Smooth muscle cell (in vitro differentiated cells): ENCODE results near the gene LGALS9. TPM values are rescaled to one million over a fixed set of nuclear protein-coding genes. Genes with fewer than 3 reads are reported as not detected.
A peak's percentile ranks its signal among the peaks of the same experiment; 100 is the strongest.

ENCODE experiments used
- DNase-seq: peaks from one replicate; lab custom pipeline; 2025; ENCODE audit not compliant: unreplicated experiment; lab: John Stamatoyannopoulos, UW
- H2AFZ ChIP-seq: fragments of 200-600 bp; sonication (generic); 2 replicates; pipeline ENCODE4 v1.6.0; 2016; ENCODE audit warnings: antibody characterized with exemption, low read depth, mild to moderate bottlenecking
- H3F3A ChIP-seq: fragments of 200-600 bp; sonication (generic); 2 replicates; pipeline ENCODE4 v1.6.0; 2017; ENCODE audit warnings: antibody characterized with exemption, low read depth
- H3K27ac ChIP-seq: fragments of 200-600 bp; sonication (generic); 2 replicates; pipeline ENCODE4 v1.5.1; 2016; ENCODE audit warnings: low read depth, mild to moderate bottlenecking
- H3K27me3 ChIP-seq: fragments of 200-600 bp; sonication (generic); 2 replicates; pipeline ENCODE4 v1.6.1; 2016; ENCODE audit warnings: low read depth, mild to moderate bottlenecking
- H3K36me3 ChIP-seq: fragments of 200-600 bp; sonication (generic); 2 replicates; pipeline ENCODE4 v1.5.1; 2016; ENCODE audit warnings: low read depth
- H3K4me1 ChIP-seq: fragments of 200-600 bp; sonication (generic); 2 replicates; pipeline ENCODE4 v1.5.1; 2016; ENCODE audit warnings: low read depth
- H3K4me2 ChIP-seq: fragments of 200-600 bp; sonication (generic); 2 replicates; pipeline ENCODE4 v1.6.0; 2016; ENCODE audit warnings: mild to moderate bottlenecking
- H3K4me3 ChIP-seq: fragments of 200-600 bp; sonication (generic); 2 replicates; pipeline ENCODE4 v1.5.1; 2016; ENCODE audit warnings: mild to moderate bottlenecking
- H3K79me2 ChIP-seq: fragments of 200-600 bp; sonication (generic); 2 replicates; pipeline ENCODE4 v1.6.0; 2016; ENCODE audit warnings: low read depth, mild to moderate bottlenecking
- H3K9ac ChIP-seq: fragments of 200-600 bp; sonication (generic); 2 replicates; pipeline ENCODE4 v1.6.0; 2016; ENCODE audit warnings: low read depth
- H3K9me3 ChIP-seq: fragments of 200-600 bp; sonication (generic); replicated peaks from 2 replicates; pipeline ENCODE4 v1.5.1; 2016; ENCODE audit warnings: low read depth
- H4K20me1 ChIP-seq: fragments of 200-600 bp; sonication (generic); 2 replicates; pipeline ENCODE4 v1.6.0; 2016; ENCODE audit warnings: low read depth
- whole genome bisulfite sequencing: methylation state at CpG from one replicate; pipeline ENCODE4 v1.1.7; 2016; ENCODE audit warnings: low lambda C conversion rate; 5-methylcytosine and 5-hydroxymethylcytosine counted together
- polyA plus RNA-seq: library from polyadenylated mRNA; unstranded; fragments of >200 nt; fragmentation: Nextera tagmentation; extraction: Ambion mirVana; gene quantifications from 2 replicates; pipeline ENCODE4 v1.2.1, GENCODE V29; 2016
- total RNA-seq: library from RNA; depleted of rRNA; stranded (reverse); fragments of >200 nt; gene quantifications from 2 replicates; pipeline ENCODE4 v1.2.3, GENCODE V29; 2014
- TF ChIP-seq, protein P1 (sequence below): fragments of 200-600 bp; sonication (generic); IDR thresholded peaks from 2 replicates; pipeline ENCODE4 v1.5.1; 2017; ENCODE audit warnings: borderline replicate concordance, mild to moderate bottlenecking, antibody characterized with exemption; ENCODE audit not compliant: insufficient read depth, poor library complexity, severe bottlenecking

LGALS9 gene
- total and polyA plus RNA-seq, 2 experiments from 2014 or later, result 5.8 to 9.7 TPM

DNA sequence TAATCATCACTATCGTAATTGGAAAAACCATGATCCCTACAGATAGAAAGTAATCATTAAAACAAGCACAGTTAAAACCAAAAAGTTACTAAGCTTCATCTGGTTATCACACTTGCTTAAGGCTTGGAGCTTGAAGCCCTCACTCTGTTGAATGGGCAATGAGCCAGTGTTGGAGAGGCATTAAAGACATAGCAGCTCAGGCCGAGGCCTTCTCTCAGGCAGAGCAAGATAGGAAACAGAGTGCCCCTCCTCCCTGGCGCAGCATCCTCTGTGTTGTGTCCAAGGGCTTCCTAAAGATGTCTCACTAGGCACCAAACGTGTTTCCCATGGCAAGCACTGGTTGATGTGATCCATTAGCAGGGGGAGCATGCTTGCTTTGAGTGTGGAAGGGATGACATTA, 34.9 kb upstream of the LGALS9 start:
- H3K9ac ChIP-seq, result no peak overlapping the region
- H3K79me2 ChIP-seq, result no peaks in the 10 kb centered on the region
- peaks cover 11% of the 10 kb centered on the region for H3F3A ChIP-seq
- H2AFZ ChIP-seq, result no peak overlapping the region
- DNase-seq, result no peak
- H3K4me2 ChIP-seq, result no peak overlapping the region
- H3K4me3 ChIP-seq, result no peak overlapping the region
- H3K36me3 ChIP-seq, result peaks cover 8% of the 10 kb centered on the region
- H3K4me1 ChIP-seq, result no peaks in the 10 kb centered on the region
- WGBS, result 67% methylated on average over 4 of the region's 4 CpGs
- peak overlapping the region; percentile 24 for H3K27ac ChIP-seq
- TF ChIP-seq, protein P1, sequence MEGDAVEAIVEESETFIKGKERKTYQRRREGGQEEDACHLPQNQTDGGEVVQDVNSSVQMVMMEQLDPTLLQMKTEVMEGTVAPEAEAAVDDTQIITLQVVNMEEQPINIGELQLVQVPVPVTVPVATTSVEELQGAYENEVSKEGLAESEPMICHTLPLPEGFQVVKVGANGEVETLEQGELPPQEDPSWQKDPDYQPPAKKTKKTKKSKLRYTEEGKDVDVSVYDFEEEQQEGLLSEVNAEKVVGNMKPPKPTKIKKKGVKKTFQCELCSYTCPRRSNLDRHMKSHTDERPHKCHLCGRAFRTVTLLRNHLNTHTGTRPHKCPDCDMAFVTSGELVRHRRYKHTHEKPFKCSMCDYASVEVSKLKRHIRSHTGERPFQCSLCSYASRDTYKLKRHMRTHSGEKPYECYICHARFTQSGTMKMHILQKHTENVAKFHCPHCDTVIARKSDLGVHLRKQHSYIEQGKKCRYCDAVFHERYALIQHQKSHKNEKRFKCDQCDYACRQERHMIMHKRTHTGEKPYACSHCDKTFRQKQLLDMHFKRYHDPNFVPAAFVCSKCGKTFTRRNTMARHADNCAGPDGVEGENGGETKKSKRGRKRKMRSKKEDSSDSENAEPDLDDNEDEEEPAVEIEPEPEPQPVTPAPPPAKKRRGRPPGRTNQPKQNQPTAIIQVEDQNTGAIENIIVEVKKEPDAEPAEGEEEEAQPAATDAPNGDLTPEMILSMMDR, result no peak
- H4K20me1 ChIP-seq, result no peaks in the 10 kb centered on the region
- H3K27me3 ChIP-seq, result no peaks in the 10 kb centered on the region
- no peaks in the 10 kb centered on the region for H3K9me3 ChIP-seq

DNA sequence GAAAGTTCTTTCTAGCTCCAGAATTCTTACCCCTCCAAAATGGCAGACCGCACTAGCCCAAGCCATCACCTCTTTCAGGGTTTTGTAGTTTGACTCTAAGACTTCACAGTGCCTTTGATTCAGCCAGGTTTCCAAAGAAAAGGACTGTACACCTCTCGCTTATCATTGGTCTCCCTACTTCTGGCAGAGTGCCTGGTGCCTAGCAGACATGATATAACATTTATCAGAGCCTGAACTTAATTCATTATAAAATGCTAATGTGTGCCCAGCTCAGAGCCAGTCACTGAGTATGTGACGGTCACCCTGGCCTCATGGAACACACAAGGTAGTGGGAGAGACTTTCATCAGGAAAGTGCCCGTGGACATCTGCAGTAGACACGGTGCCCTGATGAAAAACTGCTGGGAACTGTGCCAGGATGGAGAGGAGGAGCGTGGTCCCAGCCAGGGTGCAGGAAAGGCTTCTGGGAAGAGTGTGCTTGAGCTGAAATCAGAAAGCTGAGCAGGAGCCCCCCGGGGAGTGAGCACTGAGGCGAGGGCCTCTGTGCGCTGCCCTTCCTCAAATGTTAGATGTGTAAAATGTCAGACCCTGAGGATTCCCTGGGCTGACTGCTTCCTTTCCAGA, 34.3 kb upstream of the LGALS9 start:
- no peaks in the 10 kb centered on the region for H3K27me3 ChIP-seq

DNA sequence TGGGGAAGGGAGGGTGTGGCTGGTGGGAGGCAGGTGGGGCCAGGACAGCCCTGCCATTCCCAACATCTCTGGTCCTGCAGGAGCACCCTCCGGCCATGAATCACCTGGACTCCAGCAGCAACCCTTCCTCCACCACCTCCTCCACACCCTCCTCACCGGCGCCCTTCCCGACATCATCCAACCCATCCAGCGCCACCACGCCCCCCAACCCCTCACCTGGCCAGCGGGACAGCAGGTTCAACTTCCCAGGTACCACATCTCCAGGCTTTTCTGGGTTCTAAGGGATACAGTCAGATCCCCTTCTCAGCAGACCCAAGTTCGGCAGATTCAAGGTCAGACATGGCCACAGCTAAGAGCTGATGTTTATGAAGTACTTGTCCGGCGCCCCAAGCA, 33.8 kb upstream of the LGALS9 start:
- no peak overlapping the region for H3K27ac ChIP-seq
- H3F3A ChIP-seq, result peaks cover 11% of the 10 kb centered on the region
- DNase-seq, result no peak
- no peaks in the 10 kb centered on the region for H3K79me2 ChIP-seq
- no peaks in the 10 kb centered on the region for H3K4me1 ChIP-seq
- WGBS, result 97% methylated on average over 9 of the region's 10 CpGs
- no peaks in the 10 kb centered on the region for H3K9me3 ChIP-seq
- no peak overlapping the region for H3K4me3 ChIP-seq
- H3K9ac ChIP-seq, result no peak overlapping the region
- no peaks in the 10 kb centered on the region for H3K27me3 ChIP-seq
- H4K20me1 ChIP-seq, result peaks cover 11% of the 10 kb centered on the region
- H2AFZ ChIP-seq, result no peak overlapping the region
- H3K4me2 ChIP-seq, result no peak overlapping the region
- peaks cover 3% of the 10 kb centered on the region for H3K36me3 ChIP-seq
- TF ChIP-seq, protein P1, result no peak

More for the DNA sequence above, 34.3 kb upstream of the LGALS9 start:
- WGBS, result 95% methylated on average over 9 of the region's 9 CpGs
- Histone ChIP-seq H2AFZ (no peak overlapping the region), H4K20me1 (peaks cover 6% of the 10 kb centered on the region), H3K4me3 (no peak overlapping the region), H3K4me1 (no peaks in the 10 kb centered on the region), H3F3A (peaks cover 11% of the 10 kb centered on the region), H3K9me3 (no peaks in the 10 kb centered on the region), H3K4me2 (no peak overlapping the region), H3K79me2 (no peaks in the 10 kb centered on the region), H3K27ac (no peak overlapping the region), H3K9ac (no peak overlapping the region), H3K36me3 (peaks cover 8% of the 10 kb centered on the region)
- TF ChIP-seq, protein P1, result no peak
- DNase-seq, result no peak

DNA sequence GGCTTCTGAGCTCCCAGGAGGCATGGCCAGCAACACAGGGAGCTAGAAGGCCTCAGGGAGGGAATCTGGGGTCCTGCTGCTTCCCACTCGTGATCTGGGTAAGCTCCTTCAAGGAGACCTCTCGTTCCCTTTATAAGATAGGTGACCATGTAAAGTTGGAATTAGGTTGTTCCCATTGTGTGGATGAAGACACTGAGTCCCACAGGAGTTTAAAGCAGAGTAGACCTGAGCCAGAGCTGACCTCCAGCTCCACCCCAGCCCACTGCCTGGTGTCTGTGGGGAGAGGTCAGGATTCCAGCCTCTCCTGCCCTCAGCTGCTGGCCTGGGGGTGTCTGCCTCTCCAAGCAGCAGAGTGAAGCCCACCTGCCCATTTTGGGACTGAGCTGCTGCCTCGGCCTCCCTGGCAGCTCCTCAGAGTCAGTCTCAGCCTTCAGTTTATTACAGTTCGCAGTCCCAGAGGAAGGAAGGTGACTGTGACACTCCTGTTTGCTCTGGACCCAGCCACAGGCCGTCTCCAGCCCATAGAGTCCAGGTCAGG, 33.1 kb upstream of the LGALS9 start:
- peaks cover 17% of the 10 kb centered on the region for H4K20me1 ChIP-seq
- TF ChIP-seq, protein P1, result no peak
- 95% methylated on average over 5 of the region's 5 CpGs for WGBS

More for the DNA sequence above, 33.1 kb upstream of the LGALS9 start:
- H3K4me3 ChIP-seq, result no peak overlapping the region
- DNase-seq, result no peak
- H3K27ac ChIP-seq, result peak overlapping the region; percentile 19
- H3K4me1 ChIP-seq, result no peaks in the 10 kb centered on the region
- no peaks in the 10 kb centered on the region for H3K36me3 ChIP-seq
- no peaks in the 10 kb centered on the region for H3K79me2 ChIP-seq
- no peaks in the 10 kb centered on the region for H3K9me3 ChIP-seq
- H3K27me3 ChIP-seq, result no peaks in the 10 kb centered on the region
- H3K4me2 ChIP-seq, result no peak overlapping the region
- H2AFZ ChIP-seq, result no peak overlapping the region
- H3F3A ChIP-seq, result peaks cover 11% of the 10 kb centered on the region
- H3K9ac ChIP-seq, result no peak overlapping the region
